Rectal smooth muscle tissue (tissue), 1 donor: ENCODE measurements around the gene RARRES2.

ENCODE experiments used
- H3K27ac ChIP-seq: one replicate; pipeline ENCODE4 v1.7.0; 2013; ENCODE audit warnings: low read depth, low read length, inconsistent platforms
- H3K27me3 ChIP-seq: one replicate; pipeline ENCODE4 v1.7.0; 2013; ENCODE audit warnings: low read length; ENCODE audit not compliant: control insufficient read depth, insufficient read depth
- H3K36me3 ChIP-seq: one replicate; pipeline ENCODE4 v1.7.0; 2013; ENCODE audit warnings: low read length; ENCODE audit not compliant: control insufficient read depth, insufficient read depth
- H3K4me1 ChIP-seq: one replicate; pipeline ENCODE4 v1.7.0; 2013; ENCODE audit warnings: low read length; ENCODE audit not compliant: control insufficient read depth, insufficient read depth
- H3K4me3 ChIP-seq: one replicate; pipeline ENCODE4 v1.7.0; 2013; ENCODE audit warnings: low read length
- H3K9ac ChIP-seq: one replicate; pipeline ENCODE4 v1.7.0; 2013; ENCODE audit warnings: low read length

RARRES2 gene

DNA sequence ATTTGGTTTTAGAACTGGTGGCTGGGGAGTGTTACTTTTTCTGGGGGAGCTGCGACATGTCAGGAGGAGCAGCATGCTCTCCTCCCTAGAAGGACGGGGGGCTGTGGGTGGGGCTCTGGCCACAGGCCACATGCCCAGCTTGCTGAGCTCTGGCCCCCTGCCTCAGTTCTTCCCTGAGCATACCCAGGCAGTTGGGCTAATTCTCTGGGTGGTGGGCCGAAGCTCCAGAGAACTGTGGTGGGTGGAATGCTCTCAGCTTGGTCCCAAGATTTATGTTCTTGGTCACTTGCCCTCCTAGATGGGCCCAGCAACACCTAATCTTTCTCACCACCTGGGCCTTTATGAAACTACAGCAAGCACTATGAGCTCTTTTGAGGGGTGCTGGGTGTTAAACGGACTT, 32.6 kb upstream of the RARRES2 start:
- H3K36me3 ChIP-seq = peaks cover 10% of the 10 kb centered on the region

DNA sequence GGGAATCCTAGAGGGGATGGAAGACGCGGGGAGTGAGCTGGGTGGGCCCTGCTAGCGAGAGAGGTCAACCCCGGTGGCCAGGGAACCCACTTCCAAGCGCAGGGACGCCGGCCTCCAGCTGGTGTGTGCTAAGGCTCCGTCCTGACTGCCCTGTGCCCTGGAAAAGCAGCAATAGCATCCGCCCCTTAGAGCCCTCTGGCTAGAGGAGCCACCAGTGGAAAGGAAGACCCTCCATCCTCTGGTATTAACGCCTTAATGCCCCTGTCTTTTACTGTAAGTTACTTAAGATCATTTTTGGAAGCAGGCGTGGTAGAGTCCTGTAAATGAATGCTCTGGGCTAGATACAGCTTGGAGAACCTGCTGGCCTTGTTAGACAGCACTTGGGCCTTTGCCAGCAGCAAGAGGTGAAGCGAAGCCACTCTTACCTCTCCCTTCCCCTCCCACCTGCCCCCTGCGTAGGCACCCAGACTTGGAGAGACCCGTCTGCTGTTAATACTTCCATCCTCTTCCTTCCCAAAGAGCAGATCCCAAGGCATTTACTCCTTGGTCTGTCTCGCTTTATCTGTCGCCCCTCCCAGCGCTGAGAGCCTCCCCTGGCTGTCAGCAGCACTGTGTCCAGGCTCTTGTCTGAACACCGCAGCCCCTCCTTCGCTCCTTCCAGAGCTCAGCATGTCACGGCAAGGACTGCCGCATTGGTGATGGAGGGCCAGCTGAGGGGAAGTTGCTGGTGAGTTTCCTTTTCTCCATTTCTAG, 31.8 kb upstream of the RARRES2 start:
- H3K27me3 ChIP-seq = no peaks in the 10 kb centered on the region
- H3K27ac ChIP-seq = peak overlapping the region; percentile 37
- peaks cover 20% of the 10 kb centered on the region for H3K4me1 ChIP-seq
- no peak overlapping the region for H3K9ac ChIP-seq
- H3K4me3 ChIP-seq = peak overlapping the region; percentile 46
- H3K36me3 ChIP-seq = peaks cover 10% of the 10 kb centered on the region

More for the DNA sequence above, 32.6 kb upstream of the RARRES2 start:
- Histone ChIP-seq H3K9ac (no peak overlapping the region), H3K4me1 (peaks cover 23% of the 10 kb centered on the region), H3K4me3 (no peak overlapping the region), H3K27ac (no peak overlapping the region), H3K27me3 (no peaks in the 10 kb centered on the region)

- Histone ChIP-seq H3K27me3 (no peaks in the 10 kb centered on the region), H3K27ac (peak overlapping the region; percentile 37), H3K4me3 (peak overlapping the region; percentile 46), H3K36me3 (peaks cover 10% of the 10 kb centered on the region), H3K4me1 (peaks cover 16% of the 10 kb centered on the region), H3K9ac (peak overlapping the region; percentile 56)
Observed at GRCh38 chr7:150372271-150373048, 31.0 kb upstream of the RARRES2 start.

GRCh38 chr7:150371996-150372270, 30.5 kb upstream of the RARRES2 start:
- peaks cover 16% of the 10 kb centered on the region for H3K4me1 ChIP-seq

DNA sequence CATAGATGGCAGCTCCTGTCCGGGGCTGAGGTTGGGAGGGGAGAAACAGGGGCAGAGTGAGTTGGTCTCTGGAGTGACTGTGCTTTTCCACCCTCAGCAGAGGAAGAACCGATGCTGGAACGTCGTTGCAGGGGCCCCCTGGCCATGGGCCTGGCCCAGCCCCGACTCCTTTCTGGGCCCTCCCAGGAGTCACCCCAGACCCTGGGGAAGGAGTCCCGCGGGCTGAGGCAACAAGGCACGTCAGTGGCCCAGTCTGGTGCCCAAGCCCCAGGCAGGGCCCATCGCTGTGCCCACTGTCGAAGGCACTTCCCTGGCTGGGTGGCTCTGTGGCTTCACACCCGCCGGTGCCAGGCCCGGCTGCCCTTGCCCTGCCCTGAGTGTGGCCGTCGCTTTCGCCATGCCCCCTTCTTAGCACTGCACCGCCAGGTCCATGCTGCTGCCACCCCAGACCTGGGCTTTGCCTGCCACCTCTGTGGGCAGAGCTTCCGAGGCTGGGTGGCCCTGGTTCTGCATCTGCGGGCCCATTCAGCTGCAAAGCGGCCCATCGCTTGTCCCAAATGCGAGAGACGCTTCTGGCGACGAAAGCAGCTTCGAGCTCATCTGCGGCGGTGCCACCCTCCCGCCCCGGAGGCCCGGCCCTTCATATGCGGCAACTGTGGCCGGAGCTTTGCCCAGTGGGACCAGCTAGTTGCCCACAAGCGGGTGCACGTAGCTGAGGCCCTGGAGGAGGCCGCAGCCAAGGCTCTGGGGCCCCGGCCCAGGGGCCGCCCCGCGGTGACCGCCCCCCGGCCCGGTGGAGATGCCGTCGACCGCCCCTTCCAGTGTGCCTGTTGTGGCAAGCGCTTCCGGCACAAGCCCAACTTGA, 29.9 kb upstream of the RARRES2 start:
- Histone ChIP-seq H3K36me3 (peaks cover 10% of the 10 kb centered on the region), H3K27me3 (no peaks in the 10 kb centered on the region), H3K4me3 (peak overlapping the region; percentile 91), H3K9ac (no peak overlapping the region), H3K4me1 (peaks cover 16% of the 10 kb centered on the region), H3K27ac (no peak overlapping the region)

More at GRCh38 chr7:150371996-150372270, 30.5 kb upstream of the RARRES2 start:
- Histone ChIP-seq H3K4me3 (no peak overlapping the region), H3K27me3 (no peaks in the 10 kb centered on the region), H3K36me3 (peaks cover 10% of the 10 kb centered on the region), H3K27ac (no peak overlapping the region), H3K9ac (no peak overlapping the region)

- Histone ChIP-seq H3K27me3 (no peaks in the 10 kb centered on the region), H3K9ac (peak overlapping the region; percentile 11), H3K27ac (no peak overlapping the region), H3K36me3 (peaks cover 10% of the 10 kb centered on the region), H3K4me1 (peaks cover 16% of the 10 kb centered on the region), H3K4me3 (peak overlapping the region; percentile 91)
Observed at GRCh38 chr7:150370612-150371071, 29.2 kb upstream of the RARRES2 start.

DNA sequence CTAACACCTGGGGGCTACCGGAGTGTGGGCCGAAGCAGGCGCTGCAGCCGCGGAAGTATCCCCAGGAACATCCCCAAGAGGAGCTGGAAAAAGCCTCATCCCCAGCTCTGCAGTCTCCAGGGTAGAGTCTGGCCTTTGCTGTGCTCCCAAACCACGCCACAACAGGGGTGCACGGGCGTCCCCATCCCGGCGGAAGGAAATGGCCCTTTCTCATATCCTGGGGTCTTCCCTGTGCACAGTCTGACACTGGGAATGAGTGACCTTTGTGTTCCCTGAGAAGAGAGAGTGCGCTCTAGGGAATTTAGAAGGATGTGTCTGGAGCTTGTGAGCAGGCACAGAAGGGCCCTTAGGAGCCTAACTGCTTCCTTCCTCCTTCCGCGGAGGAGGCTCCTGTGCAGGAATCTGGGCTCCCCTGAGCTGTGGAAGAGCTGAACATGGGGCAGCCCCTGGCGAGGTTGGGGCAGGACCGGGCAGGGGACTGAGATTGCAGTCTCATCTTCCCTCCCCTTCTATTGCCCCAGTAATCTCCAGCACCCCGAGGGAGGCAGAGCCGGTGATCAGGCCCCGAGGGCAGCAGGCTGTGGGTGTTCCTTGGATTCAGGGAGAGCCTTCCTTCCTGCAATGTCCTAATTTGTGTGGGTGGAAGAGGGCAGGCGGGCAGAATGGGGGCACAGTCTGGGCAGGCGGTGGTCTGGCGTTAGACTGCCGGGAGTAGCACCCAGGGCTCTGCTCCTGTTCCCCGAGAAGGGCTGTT, 28.5 kb upstream of the RARRES2 start:
- Histone ChIP-seq H3K9ac (peak overlapping the region; percentile 52), H3K4me1 (peaks cover 16% of the 10 kb centered on the region), H3K27ac (peak overlapping the region; percentile 91), H3K4me3 (peak overlapping the region; percentile 91), H3K27me3 (no peaks in the 10 kb centered on the region), H3K36me3 (peaks cover 10% of the 10 kb centered on the region)

DNA sequence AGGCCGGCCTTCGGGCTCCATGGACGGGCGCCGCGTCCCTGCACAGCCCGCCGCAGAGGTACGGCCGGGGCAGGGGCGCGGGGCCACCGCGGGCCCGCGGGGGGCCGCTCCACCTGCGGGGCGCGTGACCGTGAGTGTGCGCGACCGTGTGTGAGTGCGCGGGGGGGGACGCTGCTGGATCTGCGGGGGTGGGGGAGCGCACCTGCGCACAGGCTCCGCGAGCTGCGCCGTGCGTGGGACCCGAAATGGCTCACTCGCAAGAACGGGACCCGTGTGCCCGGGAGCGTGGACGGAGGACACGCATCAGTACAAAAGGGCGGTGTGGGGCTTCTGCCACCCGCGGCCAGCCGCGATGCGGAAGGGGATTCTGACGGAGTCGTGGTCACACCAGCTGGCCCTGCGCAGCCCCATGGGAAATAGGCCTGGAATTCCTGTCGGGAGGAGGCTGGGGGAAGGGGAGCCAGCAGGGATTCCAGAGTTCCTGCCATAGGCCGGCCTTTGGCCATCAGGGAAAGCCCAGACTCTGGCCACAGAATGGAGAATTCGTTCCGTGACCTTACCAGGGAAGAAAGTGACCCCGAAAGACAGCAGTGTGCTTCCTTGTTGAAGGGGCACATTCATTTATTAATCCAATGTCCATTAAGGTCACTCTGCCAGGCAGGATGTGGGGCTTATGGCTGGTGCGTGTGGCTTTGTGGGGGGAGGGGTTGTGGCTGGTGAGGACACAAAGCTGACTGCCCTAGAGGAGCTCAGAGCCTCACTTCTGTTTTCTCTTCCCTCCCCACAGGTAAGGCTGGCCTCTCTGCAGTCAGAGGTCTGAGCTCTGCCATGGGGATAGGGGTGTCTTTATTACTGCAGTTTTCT, 27.7 kb upstream of the RARRES2 start:
- Histone ChIP-seq H3K4me1 (peaks cover 16% of the 10 kb centered on the region), H3K36me3 (peaks cover 10% of the 10 kb centered on the region)

DNA sequence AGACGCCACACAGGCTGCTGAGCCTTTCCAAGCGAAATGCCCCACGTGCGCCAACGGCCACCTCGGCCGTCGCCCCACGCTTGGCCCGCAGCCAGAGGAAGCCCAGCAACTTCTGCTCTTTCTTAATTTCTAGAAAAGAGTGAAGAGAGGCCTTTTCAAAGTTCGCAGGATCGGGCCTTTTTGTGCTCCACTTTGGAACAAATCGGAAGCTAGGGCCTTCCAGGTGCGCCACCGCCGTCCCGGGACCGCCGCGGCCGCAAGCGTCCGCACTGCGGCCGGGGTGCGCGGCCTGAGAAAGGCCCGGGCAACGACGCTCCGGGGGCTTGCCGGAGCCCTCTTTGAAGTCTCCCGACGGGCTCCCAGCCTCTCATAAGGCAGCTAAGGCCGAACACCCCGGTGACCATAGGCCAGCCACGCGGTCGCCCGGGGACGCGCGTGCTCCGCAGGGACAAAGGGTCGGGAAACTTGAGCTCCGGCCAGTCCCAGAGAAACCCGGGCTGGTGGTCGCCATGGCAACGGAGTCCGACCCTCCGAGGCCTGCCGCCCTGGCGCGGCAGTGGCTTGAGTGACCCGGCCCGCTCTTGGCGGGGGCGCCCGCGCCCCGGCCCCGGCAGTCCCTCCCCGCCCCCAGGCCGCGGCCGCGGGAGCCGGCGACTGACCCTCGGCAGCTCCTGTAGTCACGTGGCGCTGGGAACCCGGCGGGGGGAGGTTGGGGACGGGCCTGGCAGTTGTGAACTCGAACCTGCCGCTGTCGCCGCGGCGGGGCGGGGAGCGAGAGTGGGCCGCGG, 26.9 kb upstream of the RARRES2 start, which contains the start of gene REPIN1:
REPIN1 (plus strand) TSS at position 727 of the 788 bp plus-strand sequence. CDS start 890 bp downstream, outside the sequence.
- Histone ChIP-seq H3K36me3 (peaks cover 10% of the 10 kb centered on the region), H3K4me3 (peak within 1 kb of the TSS; percentile 91), H3K27ac (peak within 1 kb of the TSS; percentile 91), H3K27me3 (no peaks in the 10 kb centered on the region), H3K4me1 (peaks cover 16% of the 10 kb centered on the region), H3K9ac (peak within 1 kb of the TSS; percentile 66)

More for the DNA sequence above, 27.7 kb upstream of the RARRES2 start:
- Histone ChIP-seq H3K27me3 (no peaks in the 10 kb centered on the region), H3K4me3 (peak overlapping the region; percentile 91), H3K9ac (peak overlapping the region; percentile 43), H3K27ac (peak overlapping the region; percentile 91)

- peaks cover 5% of the 10 kb centered on the region for H3K36me3 ChIP-seq
- H3K27me3 ChIP-seq = no peaks in the 10 kb centered on the region
- H3K4me1 ChIP-seq = peaks cover 16% of the 10 kb centered on the region
- peak overlapping the region; percentile 91 for H3K27ac ChIP-seq
- peak overlapping the region; percentile 72 for H3K4me3 ChIP-seq
- H3K9ac ChIP-seq = peak overlapping the region; percentile 66
Observed at GRCh38 chr7:150367677-150368095, 26.3 kb upstream of the RARRES2 start.
